Measurements from ENCODE around the gene LAMP5.

Gene LAMP5

DNA sequence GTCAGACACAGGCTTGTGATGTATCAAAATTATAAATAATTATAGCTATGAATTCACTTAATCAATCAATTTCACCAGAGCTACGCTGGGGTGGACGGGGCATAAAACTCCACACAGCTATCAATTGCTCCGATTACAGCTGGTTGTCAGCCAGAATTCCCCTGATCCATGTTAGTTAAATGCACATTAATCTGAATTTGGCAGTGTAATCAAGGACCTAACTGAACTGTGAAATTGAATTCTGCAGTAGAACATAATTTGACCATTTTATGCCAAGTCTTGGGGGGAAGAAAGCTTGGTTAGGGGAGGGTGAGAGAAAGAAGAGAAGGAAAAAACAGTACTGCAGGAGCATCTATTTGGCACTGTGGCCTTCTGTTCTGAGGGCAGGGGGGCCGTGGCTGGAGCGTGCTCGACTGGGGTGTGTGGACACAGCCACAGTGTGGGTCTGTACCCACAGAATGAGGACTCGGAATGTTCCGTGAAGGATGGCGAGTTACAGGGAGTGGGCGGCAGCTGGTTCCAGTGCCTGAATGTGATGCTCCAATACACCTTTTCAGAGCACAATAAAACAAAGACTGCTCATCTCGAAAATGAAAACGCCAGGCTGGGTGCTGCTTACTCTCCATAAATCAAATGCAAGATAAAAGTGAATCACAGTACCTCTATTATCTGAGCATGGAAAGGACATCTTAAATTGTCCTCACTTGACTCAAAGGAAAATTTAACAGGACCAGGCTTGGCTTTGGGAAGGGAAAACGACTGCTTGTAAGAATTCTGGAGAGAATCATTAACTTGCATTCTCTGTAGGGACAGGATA lies 59.2 kb downstream of the LAMP5 start:
- WGBS (ENCODE audit: extremely low coverage, insufficient coverage, low lambda C conversion rate) = no CpG with 5 or more reads among the region's 13 CpGs
- no peak overlapping the region for H3K18ac ChIP-seq (ENCODE audit: low read length)
- no peak overlapping the region for H3K4me3 ChIP-seq (ENCODE audit: low read length)
- no peak for DNase-seq
- no peak overlapping the region for H2BK15ac ChIP-seq (replicated peaks; ENCODE audit: low read depth)
- H3K9ac ChIP-seq (ENCODE audit: low read length) = no peak overlapping the region
- no peak overlapping the region for H4K8ac ChIP-seq (ENCODE audit: low read depth, low read length)
- no peak overlapping the region for H3K23ac ChIP-seq (ENCODE audit: low read length)
- H4K5ac ChIP-seq (ENCODE audit: low read length) = no peak overlapping the region
- H3K4ac ChIP-seq (ENCODE audit: low read depth, low read length) = no peak overlapping the region
- H3K4me1 ChIP-seq (ENCODE audit: control insufficient read depth, low read depth, low read length) = peaks cover 4% of the 10 kb centered on the region
- no peaks in the 10 kb centered on the region for H3K79me1 ChIP-seq (ENCODE audit: low read length)
- no peak overlapping the region for H3K56ac ChIP-seq (ENCODE audit: low read length)
- no peak overlapping the region for H3K27ac ChIP-seq (ENCODE audit: low read depth, low read length)
- H3K27me3 ChIP-seq (ENCODE audit: insufficient read depth, low read length, poor library complexity) = no peaks in the 10 kb centered on the region
- no peak overlapping the region for H2BK120ac ChIP-seq (ENCODE audit: low read depth, low read length)
- no peak overlapping the region for H3K4me2 ChIP-seq (ENCODE audit: low read length)
- H2BK5ac ChIP-seq (ENCODE audit: low read length) = no peak overlapping the region
- no peaks in the 10 kb centered on the region for H3K36me3 ChIP-seq (ENCODE audit: control insufficient read depth, insufficient read depth, low read length)
- no peaks in the 10 kb centered on the region for H3K79me2 ChIP-seq (ENCODE audit: control insufficient read depth, insufficient read depth, low read length)
- H2AK5ac ChIP-seq (ENCODE audit: low read length) = no peak overlapping the region

DNA sequence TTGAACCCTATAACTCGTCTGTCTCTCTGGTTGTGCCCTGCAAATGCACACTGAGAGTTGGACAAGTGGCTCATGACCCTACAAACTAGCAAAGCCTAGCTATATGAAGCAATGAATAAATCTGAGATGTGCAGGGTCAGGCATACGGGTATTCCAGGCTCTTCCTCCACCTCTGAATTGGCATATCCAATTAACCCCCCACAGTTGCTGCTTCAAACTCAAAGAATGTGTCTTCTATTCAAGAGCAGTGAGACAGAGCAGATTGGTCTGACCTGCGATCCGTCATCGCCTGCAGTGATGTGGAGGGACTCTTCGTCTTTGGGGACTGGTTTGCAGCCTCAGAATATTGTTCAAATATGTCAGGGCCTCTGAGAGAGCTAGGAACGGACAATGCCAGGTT lies 59.8 kb downstream of the LAMP5 start:
- H3K27me3 ChIP-seq (ENCODE audit: insufficient read depth, low read length, poor library complexity) = no peaks in the 10 kb centered on the region
- WGBS (ENCODE audit: extremely low coverage, insufficient coverage, low lambda C conversion rate) = no CpG with 5 or more reads among the region's 7 CpGs
- no peak overlapping the region for H3K18ac ChIP-seq (ENCODE audit: low read length)
- H2BK15ac ChIP-seq (replicated peaks; ENCODE audit: low read depth) = no peak overlapping the region
- H2AK5ac ChIP-seq (ENCODE audit: low read length) = no peak overlapping the region
- no peaks in the 10 kb centered on the region for H3K79me1 ChIP-seq (ENCODE audit: low read length)
- DNase-seq = peak; percentile 30
- H3K4me1 ChIP-seq (ENCODE audit: control insufficient read depth, low read depth, low read length) = peaks cover 4% of the 10 kb centered on the region
- H3K56ac ChIP-seq (ENCODE audit: low read length) = no peak overlapping the region
- H3K4ac ChIP-seq (ENCODE audit: low read depth, low read length) = no peak overlapping the region
- no peak overlapping the region for H4K8ac ChIP-seq (ENCODE audit: low read depth, low read length)
- no peak overlapping the region for H4K5ac ChIP-seq (ENCODE audit: low read length)
- H3K4me2 ChIP-seq (ENCODE audit: low read length) = no peak overlapping the region
- no peak overlapping the region for H3K9ac ChIP-seq (ENCODE audit: low read length)
- H3K4me3 ChIP-seq (ENCODE audit: low read length) = no peak overlapping the region
- H3K23ac ChIP-seq (ENCODE audit: low read length) = no peak overlapping the region
- H2BK120ac ChIP-seq (ENCODE audit: low read depth, low read length) = no peak overlapping the region
- no peak overlapping the region for H2BK5ac ChIP-seq (ENCODE audit: low read length)
- no peaks in the 10 kb centered on the region for H3K36me3 ChIP-seq (ENCODE audit: control insufficient read depth, insufficient read depth, low read length)
- no peaks in the 10 kb centered on the region for H3K79me2 ChIP-seq (ENCODE audit: control insufficient read depth, insufficient read depth, low read length)
- no peak overlapping the region for H3K27ac ChIP-seq (ENCODE audit: low read depth, low read length)

DNA sequence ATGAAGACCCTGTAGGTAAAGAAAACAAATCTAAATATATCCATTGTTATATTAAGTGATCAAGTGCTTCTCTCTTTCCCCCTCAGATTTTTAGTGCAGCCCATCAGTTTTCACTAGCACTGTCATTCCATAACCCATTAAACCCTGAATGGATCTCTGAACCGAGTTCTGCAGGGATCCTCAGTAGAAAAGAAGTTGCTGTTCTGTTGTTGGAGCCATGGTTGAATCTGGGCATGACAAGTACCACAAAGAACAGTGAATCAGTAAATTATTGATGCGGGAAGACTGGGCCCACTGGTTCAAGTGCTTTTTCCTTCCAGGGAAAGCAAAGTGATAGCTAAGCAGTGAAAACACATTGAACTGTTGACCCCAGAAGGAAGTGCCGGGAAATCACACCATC lies 60.4 kb downstream of the LAMP5 start:
- H3K36me3 ChIP-seq (ENCODE audit: control insufficient read depth, insufficient read depth, low read length) = no peaks in the 10 kb centered on the region
- no peak overlapping the region for H2AK5ac ChIP-seq (ENCODE audit: low read length)
- no peak overlapping the region for H2BK120ac ChIP-seq (ENCODE audit: low read depth, low read length)
- no peak overlapping the region for H3K4me3 ChIP-seq (ENCODE audit: low read length)
- H3K27ac ChIP-seq (ENCODE audit: low read depth, low read length) = no peak overlapping the region
- H3K18ac ChIP-seq (ENCODE audit: low read length) = no peak overlapping the region
- no peak overlapping the region for H3K4ac ChIP-seq (ENCODE audit: low read depth, low read length)
- no peak overlapping the region for H4K5ac ChIP-seq (ENCODE audit: low read length)
- H2BK15ac ChIP-seq (replicated peaks; ENCODE audit: low read depth) = no peak overlapping the region
- H3K79me2 ChIP-seq (ENCODE audit: control insufficient read depth, insufficient read depth, low read length) = no peaks in the 10 kb centered on the region
- H3K9ac ChIP-seq (ENCODE audit: low read length) = no peak overlapping the region
- H3K79me1 ChIP-seq (ENCODE audit: low read length) = no peaks in the 10 kb centered on the region
- H2BK5ac ChIP-seq (ENCODE audit: low read length) = no peak overlapping the region
- H3K4me2 ChIP-seq (ENCODE audit: low read length) = no peak overlapping the region
- no peaks in the 10 kb centered on the region for H3K27me3 ChIP-seq (ENCODE audit: insufficient read depth, low read length, poor library complexity)
- no peak overlapping the region for H4K8ac ChIP-seq (ENCODE audit: low read depth, low read length)
- H3K4me1 ChIP-seq (ENCODE audit: control insufficient read depth, low read depth, low read length) = peaks cover 4% of the 10 kb centered on the region
- H3K56ac ChIP-seq (ENCODE audit: low read length) = no peak overlapping the region
- DNase-seq = no peak
- no CpG with 5 or more reads among the region's 3 CpGs for WGBS (ENCODE audit: extremely low coverage, insufficient coverage, low lambda C conversion rate)
- H3K23ac ChIP-seq (ENCODE audit: low read length) = no peak overlapping the region

GRCh38 chr20:9575836-9576235 lies 61.4 kb downstream of the LAMP5 start:
- H3K4ac ChIP-seq (ENCODE audit: low read depth, low read length) = no peak overlapping the region
- no peaks in the 10 kb centered on the region for H3K27me3 ChIP-seq (ENCODE audit: insufficient read depth, low read length, poor library complexity)
- H3K4me1 ChIP-seq (ENCODE audit: control insufficient read depth, low read depth, low read length) = peaks cover 4% of the 10 kb centered on the region
- no peak overlapping the region for H2BK120ac ChIP-seq (ENCODE audit: low read depth, low read length)
- DNase-seq = no peak
- no peak overlapping the region for H3K9ac ChIP-seq (ENCODE audit: low read length)
- no peaks in the 10 kb centered on the region for H3K79me1 ChIP-seq (ENCODE audit: low read length)
- no peak overlapping the region for H3K4me3 ChIP-seq (ENCODE audit: low read length)
- no peak overlapping the region for H3K18ac ChIP-seq (ENCODE audit: low read length)
- WGBS (ENCODE audit: extremely low coverage, insufficient coverage, low lambda C conversion rate) = no CpG with 5 or more reads among the region's 1 CpG
- no peak overlapping the region for H2BK15ac ChIP-seq (replicated peaks; ENCODE audit: low read depth)
- H3K27ac ChIP-seq (ENCODE audit: low read depth, low read length) = no peak overlapping the region
- H4K8ac ChIP-seq (ENCODE audit: low read depth, low read length) = no peak overlapping the region
- no peaks in the 10 kb centered on the region for H3K79me2 ChIP-seq (ENCODE audit: control insufficient read depth, insufficient read depth, low read length)
- H3K56ac ChIP-seq (ENCODE audit: low read length) = no peak overlapping the region
- no peaks in the 10 kb centered on the region for H3K36me3 ChIP-seq (ENCODE audit: control insufficient read depth, insufficient read depth, low read length)
- no peak overlapping the region for H3K4me2 ChIP-seq (ENCODE audit: low read length)
- no peak overlapping the region for H2BK5ac ChIP-seq (ENCODE audit: low read length)
- no peak overlapping the region for H2AK5ac ChIP-seq (ENCODE audit: low read length)
- H4K5ac ChIP-seq (ENCODE audit: low read length) = no peak overlapping the region
- H3K23ac ChIP-seq (ENCODE audit: low read length) = no peak overlapping the region

GRCh38 chr20:9576695-9577094 lies 62.3 kb downstream of the LAMP5 start:
- no CpG with 5 or more reads among the region's 4 CpGs for WGBS (ENCODE audit: extremely low coverage, insufficient coverage, low lambda C conversion rate)
- Histone ChIP-seq H3K4me2 (ENCODE audit: low read length) (no peak overlapping the region), H3K23ac (ENCODE audit: low read length) (no peak overlapping the region), H3K79me2 (ENCODE audit: control insufficient read depth, insufficient read depth, low read length) (no peaks in the 10 kb centered on the region), H3K18ac (ENCODE audit: low read length) (no peak overlapping the region), H3K27ac (ENCODE audit: low read depth, low read length) (no peak overlapping the region), H3K4me1 (ENCODE audit: control insufficient read depth, low read depth, low read length) (peaks cover 4% of the 10 kb centered on the region), H3K4me3 (ENCODE audit: low read length) (no peak overlapping the region), H3K9ac (ENCODE audit: low read length) (no peak overlapping the region), H3K4ac (ENCODE audit: low read depth, low read length) (no peak overlapping the region), H2AK5ac (ENCODE audit: low read length) (no peak overlapping the region), H3K36me3 (ENCODE audit: control insufficient read depth, insufficient read depth, low read length) (no peaks in the 10 kb centered on the region), H3K56ac (ENCODE audit: low read length) (no peak overlapping the region), H3K79me1 (ENCODE audit: low read length) (no peaks in the 10 kb centered on the region), H4K8ac (ENCODE audit: low read depth, low read length) (no peak overlapping the region), H2BK5ac (ENCODE audit: low read length) (no peak overlapping the region), H2BK15ac (replicated peaks; ENCODE audit: low read depth) (no peak overlapping the region), H2BK120ac (ENCODE audit: low read depth, low read length) (no peak overlapping the region), H4K5ac (ENCODE audit: low read length) (no peak overlapping the region), H3K27me3 (ENCODE audit: insufficient read depth, low read length, poor library complexity) (no peaks in the 10 kb centered on the region)
- DNase-seq = no peak

- Histone ChIP-seq H2AK5ac (ENCODE audit: low read length) (no peak overlapping the region), H3K4me3 (ENCODE audit: low read length) (no peak overlapping the region), H3K4me1 (ENCODE audit: control insufficient read depth, low read depth, low read length) (peaks cover 4% of the 10 kb centered on the region), H3K79me1 (ENCODE audit: low read length) (no peaks in the 10 kb centered on the region), H3K79me2 (ENCODE audit: control insufficient read depth, insufficient read depth, low read length) (no peaks in the 10 kb centered on the region), H3K56ac (ENCODE audit: low read length) (no peak overlapping the region), H3K23ac (ENCODE audit: low read length) (no peak overlapping the region), H2BK15ac (replicated peaks; ENCODE audit: low read depth) (no peak overlapping the region), H4K5ac (ENCODE audit: low read length) (no peak overlapping the region), H3K4ac (ENCODE audit: low read depth, low read length) (no peak overlapping the region), H3K9ac (ENCODE audit: low read length) (no peak overlapping the region), H2BK5ac (ENCODE audit: low read length) (no peak overlapping the region), H2BK120ac (ENCODE audit: low read depth, low read length) (no peak overlapping the region), H3K4me2 (ENCODE audit: low read length) (no peak overlapping the region), H4K8ac (ENCODE audit: low read depth, low read length) (no peak overlapping the region), H3K27me3 (ENCODE audit: insufficient read depth, low read length, poor library complexity) (no peaks in the 10 kb centered on the region), H3K27ac (ENCODE audit: low read depth, low read length) (no peak overlapping the region), H3K36me3 (ENCODE audit: control insufficient read depth, insufficient read depth, low read length) (no peaks in the 10 kb centered on the region), H3K18ac (ENCODE audit: low read length) (no peak overlapping the region)
- no peak for DNase-seq
- no CpG with 5 or more reads among the region's 7 CpGs for WGBS (ENCODE audit: extremely low coverage, insufficient coverage, low lambda C conversion rate)
These were observed 63.0 kb downstream of the LAMP5 start for GRCh38 chr20:9577397-9577796.

Data from mesendoderm (in vitro differentiated cells).